ENCODE measurements around the gene DMD. TPM values are rescaled to one million over a fixed set of nuclear protein-coding genes. Genes with fewer than 3 reads are reported as not detected.

The DMD gene
- polyA plus RNA-seq, 3 donors, result 0.23 TPM; not detected in 2

GRCh38 chrX:31706466-31706865, 1504.9 kb downstream of the DMD start:
- Histone ChIP-seq H3K27me3 (ENCODE audit: control insufficient read depth in 2 of 2, insufficient read depth in 2 of 2, low read length in 2 of 2) (no peaks in the 10 kb centered on the region), H3K27ac (ENCODE audit: low read depth in 1 of 2, low read length in 2 of 2) (no peak overlapping the region), H3K9ac (ENCODE audit: insufficient read depth, low read length, poor library complexity, severe bottlenecking) (no peak overlapping the region), H3K4me3 (replicated peaks in 1 of 3; ENCODE audit: low read depth in 2 of 3, low read length in 3 of 3) (no peak overlapping the region), H3K9me3 (replicated peaks in 1 of 2; ENCODE audit: control insufficient read depth in 1 of 2, insufficient read depth in 1 of 2, low read length in 2 of 2) (no peaks in the 10 kb centered on the region), H3K4me1 (ENCODE audit: control insufficient read depth in 1 of 2, insufficient read depth in 2 of 2, low read length in 2 of 2) (no peaks in the 10 kb centered on the region), H3K79me2 (ENCODE audit: insufficient read depth, low read length) (no peaks in the 10 kb centered on the region), H3K4me2 (replicated peaks; ENCODE audit: extremely low read depth, low read length, poor library complexity, severe bottlenecking) (no peak overlapping the region), H2AFZ (ENCODE audit: insufficient read depth, low read depth, low read length, poor library complexity, severe bottlenecking) (no peak overlapping the region), H3K36me3 (replicated peaks in 1 of 2; ENCODE audit: control insufficient read depth in 1 of 2, insufficient read depth in 2 of 2, low read length in 2 of 2) (no peaks in the 10 kb centered on the region), H4K20me1 (ENCODE audit: insufficient read depth, low read length) (no peaks in the 10 kb centered on the region)
- no peaks in the 10 kb centered on the region for H3K36me3 Mint-ChIP-seq
- no peak for TF ChIP-seq CTCF (IDR thresholded peaks at IDR 0.05)
- H3K27ac Mint-ChIP-seq, result no peak overlapping the region
- DNase-seq, result no peak
- no CpG with 5 or more reads among the region's 4 CpGs for WGBS (ENCODE audit: insufficient coverage)
- H3K4me1 Mint-ChIP-seq, result no peaks in the 10 kb centered on the region
- intact Hi-C loops (cut with micrococcal nuclease), result no loop called here
- H3K9me3 Mint-ChIP-seq, result no peaks in the 10 kb centered on the region
- H3K27me3 Mint-ChIP-seq (ENCODE audit: low read depth in 3 of 3), result no peaks in the 10 kb centered on the region
- H3K4me3 Mint-ChIP-seq, result no peak overlapping the region

- Histone ChIP-seq H3K4me1 (ENCODE audit: control insufficient read depth in 1 of 2, insufficient read depth in 2 of 2, low read length in 2 of 2) (no peaks in the 10 kb centered on the region), H4K20me1 (ENCODE audit: insufficient read depth, low read length) (no peaks in the 10 kb centered on the region), H3K27ac (ENCODE audit: low read depth in 1 of 2, low read length in 2 of 2) (no peak overlapping the region), H2AFZ (ENCODE audit: insufficient read depth, low read depth, low read length, poor library complexity, severe bottlenecking) (no peak overlapping the region), H3K79me2 (ENCODE audit: insufficient read depth, low read length) (no peaks in the 10 kb centered on the region), H3K4me2 (replicated peaks; ENCODE audit: extremely low read depth, low read length, poor library complexity, severe bottlenecking) (no peak overlapping the region), H3K27me3 (ENCODE audit: control insufficient read depth in 2 of 2, insufficient read depth in 2 of 2, low read length in 2 of 2) (no peaks in the 10 kb centered on the region), H3K9ac (ENCODE audit: insufficient read depth, low read length, poor library complexity, severe bottlenecking) (no peak overlapping the region), H3K36me3 (replicated peaks in 1 of 2; ENCODE audit: control insufficient read depth in 1 of 2, insufficient read depth in 2 of 2, low read length in 2 of 2) (no peaks in the 10 kb centered on the region), H3K4me3 (replicated peaks in 1 of 3; ENCODE audit: low read depth in 2 of 3, low read length in 3 of 3) (no peak overlapping the region), H3K9me3 (replicated peaks in 1 of 2; ENCODE audit: control insufficient read depth in 1 of 2, insufficient read depth in 1 of 2, low read length in 2 of 2) (no peaks in the 10 kb centered on the region)
- H3K27me3 Mint-ChIP-seq (ENCODE audit: low read depth in 3 of 3), result no peaks in the 10 kb centered on the region
- no peak overlapping the region for H3K27ac Mint-ChIP-seq
- no peak for TF ChIP-seq CTCF (IDR thresholded peaks at IDR 0.05)
- H3K36me3 Mint-ChIP-seq, result no peaks in the 10 kb centered on the region
- DNase-seq, result no peak
- H3K4me1 Mint-ChIP-seq, result no peaks in the 10 kb centered on the region
- no peaks in the 10 kb centered on the region for H3K9me3 Mint-ChIP-seq
- no CpG with 5 or more reads among the region's 1 CpG for WGBS (ENCODE audit: insufficient coverage)
- intact Hi-C loops (cut with micrococcal nuclease), result no loop called here
- H3K4me3 Mint-ChIP-seq, result no peak overlapping the region
These were observed 1505.5 kb downstream of the DMD start for GRCh38 chrX:31705816-31706215.

Measured in CD14-positive monocyte (primary cell).